SK-N-SH (cell line): ENCODE data around the gene STXBP1.

Experiments used
- CTCF ChIP-seq: fragments of 200-600 bp; sonication (generic); IDR thresholded peaks from 2 replicates; pipeline ENCODE4 v1.6.1; 2017; ENCODE audit warnings: antibody characterized with exemption, mild to moderate bottlenecking, moderate library complexity
- EP300 ChIP-seq, 2 experiments: IDR thresholded peaks; 2 replicates each; pipeline versions ENCODE4 v1.4.0 to v1.6.1; 2012; ENCODE audit warnings: borderline replicate concordance in 1 of 2, low read depth in 1 of 2, low read length in 1 of 2
- EZH2phosphoT487 ChIP-seq: fragments of 200-600 bp; sonication (generic); IDR thresholded peaks from 2 replicates; pipeline ENCODE4 v1.6.1; 2017; ENCODE audit warnings: low read depth, mixed run types, mild to moderate bottlenecking, antibody characterized with exemption, moderate library complexity, borderline replicate concordance
- GABPA ChIP-seq: IDR thresholded peaks from 2 replicates; pipeline ENCODE4 v1.4.0; 2012; ENCODE audit warnings: low read depth, mild to moderate bottlenecking
- POLR2AphosphoS5 ChIP-seq: IDR thresholded peaks from 2 replicates; pipeline ENCODE4 v1.6.1; 2012; ENCODE audit warnings: low read depth, low read length
- RCOR1 ChIP-seq: fragments of 150-350 bp; IDR thresholded peaks from 2 replicates; pipeline ENCODE4 v1.6.1; 2017; ENCODE audit warnings: antibody characterized with exemption, low read length
- RFX5 ChIP-seq: IDR thresholded peaks from 2 replicates; pipeline ENCODE4 v1.6.1; 2012; ENCODE audit warnings: mild to moderate bottlenecking, improper control_type of control experiment, low read length
- RXRA ChIP-seq: IDR thresholded peaks from 2 replicates; pipeline ENCODE4 v1.4.0; 2012; ENCODE audit warnings: low read depth, mild to moderate bottlenecking, borderline replicate concordance
- TEAD4 ChIP-seq: IDR thresholded peaks from 2 replicates; pipeline ENCODE4 v1.4.0; 2012; ENCODE audit warnings: mild to moderate bottlenecking, borderline replicate concordance; ENCODE audit not compliant: insufficient read depth
- YY1 ChIP-seq: IDR thresholded peaks from 2 replicates; pipeline ENCODE4 v1.4.0; 2012; ENCODE audit warnings: low read depth, mild to moderate bottlenecking

GRCh38 chr9:127658428-127658827 is 46.4 kb downstream of the STXBP1 start:
- no peak for TF ChIP-seq YY1
- TF ChIP-seq CTCF: no peak
- TF ChIP-seq RCOR1: no peak
- no peak for TF ChIP-seq EP300 (IDR thresholded peaks at IDR 0.05; ENCODE audit: borderline replicate concordance in 1 of 2, low read depth in 1 of 2, low read length in 1 of 2)
- no peak for TF ChIP-seq RFX5
- TF ChIP-seq RXRA: no peak
- TF ChIP-seq EZH2phosphoT487: no peak
- no peak for TF ChIP-seq GABPA
- TF ChIP-seq POLR2AphosphoS5: no peak
- TF ChIP-seq TEAD4: no peak
